SIG-M5 treated with dmso at 0.1 percent for 504 hours (cell line): ENCODE results near the gene PCDHGA1.
"Not testable (repeated sequence)": the region's sequence is repeated elsewhere in the genome, so short reads cannot be mapped to it uniquely, and the experiment has no call there.

Source experiments
- DNase-seq: peaks from one replicate; lab custom pipeline; 2025; ENCODE audit not compliant: unreplicated experiment; lab: John Stamatoyannopoulos, UW

Gene PCDHGA1

GRCh38 chr5:141382469-141383294 lies 52.4 kb downstream of the PCDHGA1 start, which contains the start of gene PCDHGA7:
PCDHGA7 (plus strand) TSS chr5:141382742; CDS start chr5:141382900, 158 bp downstream.
- no peak for DNase-seq

- DNase-seq, result no peak
These were observed 53.0 kb downstream of the PCDHGA1 start for GRCh38 chr5:141383345-141383744.

- no peak for DNase-seq
These were observed 54.4 kb downstream of the PCDHGA1 start for GRCh38 chr5:141384471-141385267.

- DNase-seq, result not testable (repeated sequence)
These were observed 57.4 kb downstream of the PCDHGA1 start, which contains the start of gene PCDHGB4 for GRCh38 chr5:141387557-141388311. PCDHGB4 (plus strand) TSS chr5:141387698; CDS start chr5:141387885, 187 bp downstream.

GRCh38 chr5:141388661-141389060 lies 58.3 kb downstream of the PCDHGA1 start:
- no peak for DNase-seq

- no peak for DNase-seq
These were observed 59.1 kb downstream of the PCDHGA1 start for GRCh38 chr5:141389153-141390042.

- DNase-seq, result no peak
These were observed 62.3 kb downstream of the PCDHGA1 start, which contains the start of gene PCDHGA8 for GRCh38 chr5:141392429-141393198. PCDHGA8 (plus strand) TSS chr5:141392633; CDS start chr5:141392814, 181 bp downstream.

GRCh38 chr5:141393267-141393666 lies 63.0 kb downstream of the PCDHGA1 start:
- no peak for DNase-seq

GRCh38 chr5:141394401-141395187 lies 64.3 kb downstream of the PCDHGA1 start:
- not testable (repeated sequence) for DNase-seq

- not testable (repeated sequence) for DNase-seq
These were observed 67.6 kb downstream of the PCDHGA1 start, which contains the start of gene PCDHGB5 for GRCh38 chr5:141397756-141398551. PCDHGB5 (plus strand) TSS chr5:141397947; CDS start chr5:141398128, 181 bp downstream.

GRCh38 chr5:141398608-141399007 lies 68.3 kb downstream of the PCDHGA1 start:
- DNase-seq, result no peak

- no peak for DNase-seq
These were observed 69.4 kb downstream of the PCDHGA1 start for GRCh38 chr5:141399555-141400258.

GRCh38 chr5:141402553-141403243 lies 72.4 kb downstream of the PCDHGA1 start, which contains the start of gene PCDHGA9:
PCDHGA9 (plus strand) TSS chr5:141402778; CDS start chr5:141402953, 175 bp downstream.
- no peak for DNase-seq

GRCh38 chr5:141403387-141403786 lies 73.1 kb downstream of the PCDHGA1 start:
- no peak for DNase-seq

GRCh38 chr5:141407790-141408505 lies 77.6 kb downstream of the PCDHGA1 start, which contains the start of gene PCDHGB6:
PCDHGB6 (plus strand) TSS chr5:141408021; CDS start chr5:141408203, 182 bp downstream.
- not testable (repeated sequence) for DNase-seq
